ENCODE measurements around the gene CELF5.
A peak's percentile ranks its signal among the peaks of the same experiment; 100 is the strongest.

CELF5 gene

DNA sequence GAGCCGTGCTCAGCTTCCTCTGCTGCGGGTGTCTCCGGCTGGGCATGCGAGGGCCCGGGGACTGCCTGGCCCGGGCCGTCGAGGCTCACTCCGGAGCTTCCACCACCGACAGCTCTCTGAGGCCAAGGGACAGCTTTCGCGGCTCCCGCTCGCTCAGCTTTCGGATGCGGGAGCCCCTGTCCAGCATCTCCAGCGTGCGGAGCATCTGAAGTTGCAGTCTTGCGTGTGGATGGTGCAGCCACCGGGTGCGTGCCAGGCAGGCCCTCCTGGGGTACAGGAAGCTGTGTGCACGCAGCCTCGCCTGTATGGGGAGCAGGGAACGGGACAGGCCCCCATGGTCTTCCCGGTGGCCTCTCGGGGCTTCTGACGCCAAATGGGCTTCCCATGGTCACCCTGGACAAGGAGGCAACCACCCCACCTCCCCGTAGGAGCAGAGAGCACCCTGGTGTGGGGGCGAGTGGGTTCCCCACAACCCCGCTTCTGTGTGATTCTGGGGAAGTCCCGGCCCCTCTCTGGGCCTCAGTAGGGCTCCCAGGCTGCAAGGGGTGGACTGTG is 44.6 kb upstream of the CELF5 start:
- in situ Hi-C loops (cut with HindIII; ENCODE audit: low sequenced_read_pairs): no loop called here
- TF ChIP-seq, protein P1, sequence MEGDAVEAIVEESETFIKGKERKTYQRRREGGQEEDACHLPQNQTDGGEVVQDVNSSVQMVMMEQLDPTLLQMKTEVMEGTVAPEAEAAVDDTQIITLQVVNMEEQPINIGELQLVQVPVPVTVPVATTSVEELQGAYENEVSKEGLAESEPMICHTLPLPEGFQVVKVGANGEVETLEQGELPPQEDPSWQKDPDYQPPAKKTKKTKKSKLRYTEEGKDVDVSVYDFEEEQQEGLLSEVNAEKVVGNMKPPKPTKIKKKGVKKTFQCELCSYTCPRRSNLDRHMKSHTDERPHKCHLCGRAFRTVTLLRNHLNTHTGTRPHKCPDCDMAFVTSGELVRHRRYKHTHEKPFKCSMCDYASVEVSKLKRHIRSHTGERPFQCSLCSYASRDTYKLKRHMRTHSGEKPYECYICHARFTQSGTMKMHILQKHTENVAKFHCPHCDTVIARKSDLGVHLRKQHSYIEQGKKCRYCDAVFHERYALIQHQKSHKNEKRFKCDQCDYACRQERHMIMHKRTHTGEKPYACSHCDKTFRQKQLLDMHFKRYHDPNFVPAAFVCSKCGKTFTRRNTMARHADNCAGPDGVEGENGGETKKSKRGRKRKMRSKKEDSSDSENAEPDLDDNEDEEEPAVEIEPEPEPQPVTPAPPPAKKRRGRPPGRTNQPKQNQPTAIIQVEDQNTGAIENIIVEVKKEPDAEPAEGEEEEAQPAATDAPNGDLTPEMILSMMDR (IDR thresholded peaks at IDR 0.05; ENCODE audit: low read depth, low read length): no peak
- no peak for DNase-seq (ENCODE audit: low read depth, low spot score)
- H3K4me3 ChIP-seq (ENCODE audit: low read depth, low read length): no peak overlapping the region

DNA sequence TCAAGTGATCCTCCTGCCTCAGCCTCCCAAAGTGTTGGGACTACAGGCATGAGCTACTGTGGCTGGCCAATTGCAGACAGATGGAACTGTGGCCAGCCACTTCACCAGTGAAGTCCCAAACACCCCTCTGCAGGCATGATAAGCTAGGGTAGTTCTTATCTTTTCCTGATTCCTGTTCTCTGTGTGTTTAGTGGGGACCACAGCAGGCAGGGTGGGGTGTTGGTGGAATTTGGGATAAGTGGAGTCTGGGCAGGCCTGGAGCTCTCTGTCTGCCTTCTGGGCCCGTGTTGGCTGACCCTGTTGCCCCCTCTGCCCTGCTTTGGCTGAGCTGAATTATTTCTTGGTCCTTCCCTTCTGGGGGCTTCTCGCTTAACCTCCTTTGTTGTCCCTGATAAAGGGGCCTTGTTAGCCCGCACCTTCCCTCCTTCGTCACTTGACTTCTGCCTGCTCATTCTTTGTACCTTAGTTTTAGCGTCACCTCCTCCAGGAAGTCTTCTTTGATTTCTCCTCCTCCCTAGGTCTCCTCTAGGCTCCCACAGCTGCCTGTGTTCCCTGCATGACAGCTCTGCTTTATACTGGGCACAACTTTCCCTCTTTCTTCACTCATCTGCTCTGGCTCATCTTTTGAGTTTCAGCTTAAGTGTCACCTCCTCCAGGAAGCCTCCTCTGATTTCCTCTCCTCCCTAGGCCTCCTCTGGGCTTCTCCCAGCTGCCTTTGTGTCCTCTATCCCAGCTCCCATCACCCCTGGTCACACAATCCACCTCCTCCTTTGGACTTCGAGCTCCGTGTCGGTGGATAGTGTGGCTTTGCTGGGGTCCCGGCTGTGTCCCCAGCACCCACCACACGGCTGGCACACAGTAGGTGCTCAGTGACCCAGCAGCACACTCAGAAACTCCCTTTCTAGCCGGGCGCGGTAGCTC is 40.5 kb upstream of the CELF5 start:
- in situ Hi-C loops (cut with HindIII; ENCODE audit: low sequenced_read_pairs): no loop called here
- H3K4me3 ChIP-seq (ENCODE audit: low read depth, low read length): no peak overlapping the region
- TF ChIP-seq, protein P1 (IDR thresholded peaks at IDR 0.05; ENCODE audit: low read depth, low read length): no peak
- no peak for DNase-seq (ENCODE audit: low read depth, low spot score)

DNA sequence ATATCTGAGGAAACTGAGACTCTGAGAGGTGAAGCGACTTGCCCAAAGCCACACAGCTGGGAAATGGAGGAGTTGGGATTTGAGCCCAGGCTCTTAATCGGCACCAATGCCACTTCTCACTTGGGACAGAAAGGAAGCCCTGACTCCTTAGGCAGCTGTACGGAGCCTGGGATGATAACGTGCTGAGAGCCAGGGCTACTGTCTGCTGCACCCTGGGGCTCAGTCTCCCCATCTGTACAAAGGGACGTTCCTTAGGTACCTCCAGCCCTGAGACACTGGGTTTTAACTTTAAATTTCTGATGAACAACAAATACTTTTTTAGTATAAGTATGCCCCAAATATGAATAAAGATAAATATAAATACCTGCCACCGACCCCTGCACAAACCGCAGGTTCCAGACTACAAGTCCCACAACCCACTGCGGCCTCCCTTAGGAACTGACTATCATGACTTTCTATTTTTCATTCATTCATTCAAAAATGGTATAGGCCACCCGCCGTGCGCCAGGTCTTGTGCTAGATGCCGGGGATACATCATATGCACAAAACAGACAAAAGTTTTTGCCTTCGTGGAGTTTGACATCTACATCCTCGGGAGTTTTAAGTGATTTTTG is 39.5 kb upstream of the CELF5 start:
- in situ Hi-C loops (cut with HindIII; ENCODE audit: low sequenced_read_pairs): no loop called here
- no peak for DNase-seq (ENCODE audit: low read depth, low spot score)
- H3K4me3 ChIP-seq (ENCODE audit: low read depth, low read length): peak overlapping the region; percentile 73
- TF ChIP-seq, protein P1 (IDR thresholded peaks at IDR 0.05; ENCODE audit: low read depth, low read length): no peak

DNA sequence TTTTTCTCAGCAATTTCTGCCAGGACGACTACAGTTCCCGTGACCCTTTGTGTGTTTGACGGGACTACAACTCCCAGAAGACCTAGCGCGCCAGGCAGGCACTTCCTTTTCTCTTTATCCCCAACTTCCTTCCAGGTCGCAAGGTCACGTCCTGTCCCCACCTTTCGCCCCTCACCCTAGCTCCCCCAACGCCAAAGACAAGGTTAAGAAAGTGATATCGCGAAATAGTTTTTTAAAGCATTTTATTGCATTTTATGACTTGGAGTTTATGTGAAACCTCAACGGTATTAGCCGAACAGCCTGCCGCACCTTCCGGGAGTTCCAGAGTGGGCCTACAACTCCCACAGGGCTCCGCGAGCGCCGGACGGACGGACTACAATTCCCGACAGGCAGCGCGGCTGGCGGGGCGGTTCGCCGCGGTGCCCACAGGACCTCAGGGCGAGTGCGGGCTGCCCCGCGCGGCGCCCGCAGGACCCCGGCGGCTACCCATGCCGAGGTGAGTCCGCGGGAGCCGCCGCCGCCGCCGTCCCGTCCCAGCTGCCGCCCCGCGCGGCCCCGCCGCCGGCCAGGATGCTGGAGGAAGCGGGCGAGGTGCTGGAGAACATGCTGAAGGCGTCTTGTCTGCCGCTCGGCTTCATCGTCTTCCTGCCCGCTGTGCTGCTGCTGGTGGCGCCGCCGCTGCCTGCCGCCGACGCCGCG is 38.9 kb upstream of the CELF5 start, which contains the start of gene NCLN:
Gene NCLN (plus strand): TSS at position 470 of the 699 bp plus-strand sequence. CDS start 101 bp downstream, at position 571.
- in situ Hi-C loops (cut with HindIII; ENCODE audit: low sequenced_read_pairs): no loop called here
- peak; percentile 96 for DNase-seq (ENCODE audit: low read depth, low spot score)
- TF ChIP-seq, protein P1 (IDR thresholded peaks at IDR 0.05; ENCODE audit: low read depth, low read length): no peak
- H3K4me3 ChIP-seq (ENCODE audit: low read depth, low read length): peak within 1 kb of the TSS; percentile 73

DNA sequence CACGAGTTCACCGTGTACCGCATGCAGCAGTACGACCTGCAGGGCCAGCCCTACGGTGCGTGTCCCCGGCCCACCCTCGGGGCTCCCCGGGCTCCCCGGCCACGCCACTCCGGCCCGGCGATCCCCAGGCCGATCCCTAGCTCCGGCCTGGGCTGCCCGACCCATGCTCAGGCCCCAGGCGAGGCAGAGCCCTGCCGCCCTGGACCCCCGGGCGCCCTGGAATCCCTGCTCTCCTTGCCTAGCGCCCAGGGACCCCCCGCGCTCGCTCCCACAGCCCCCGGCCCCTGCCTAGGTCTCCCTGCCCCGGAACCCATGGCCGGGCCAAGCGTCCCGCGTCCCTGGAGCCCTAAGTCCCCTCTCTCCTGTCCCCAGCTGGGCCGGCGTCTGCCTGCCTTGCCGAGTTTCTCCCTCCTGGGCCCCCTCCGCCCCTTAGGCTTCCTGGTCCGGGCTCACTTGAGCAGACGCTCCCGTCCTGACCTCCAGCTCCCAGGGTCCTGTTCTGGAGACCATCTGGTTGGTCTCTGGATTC is 38.2 kb upstream of the CELF5 start:
- no peak for DNase-seq (ENCODE audit: low read depth, low spot score)
- in situ Hi-C loops (cut with HindIII; ENCODE audit: low sequenced_read_pairs): no loop called here
- TF ChIP-seq, protein P1 (IDR thresholded peaks at IDR 0.05; ENCODE audit: low read depth, low read length): no peak
- peak overlapping the region; percentile 73 for H3K4me3 ChIP-seq (ENCODE audit: low read depth, low read length)

Measured in astrocyte of the spinal cord (primary cell).